ENCODE measurements around the gene ONECUT3.

ONECUT3 gene

DNA sequence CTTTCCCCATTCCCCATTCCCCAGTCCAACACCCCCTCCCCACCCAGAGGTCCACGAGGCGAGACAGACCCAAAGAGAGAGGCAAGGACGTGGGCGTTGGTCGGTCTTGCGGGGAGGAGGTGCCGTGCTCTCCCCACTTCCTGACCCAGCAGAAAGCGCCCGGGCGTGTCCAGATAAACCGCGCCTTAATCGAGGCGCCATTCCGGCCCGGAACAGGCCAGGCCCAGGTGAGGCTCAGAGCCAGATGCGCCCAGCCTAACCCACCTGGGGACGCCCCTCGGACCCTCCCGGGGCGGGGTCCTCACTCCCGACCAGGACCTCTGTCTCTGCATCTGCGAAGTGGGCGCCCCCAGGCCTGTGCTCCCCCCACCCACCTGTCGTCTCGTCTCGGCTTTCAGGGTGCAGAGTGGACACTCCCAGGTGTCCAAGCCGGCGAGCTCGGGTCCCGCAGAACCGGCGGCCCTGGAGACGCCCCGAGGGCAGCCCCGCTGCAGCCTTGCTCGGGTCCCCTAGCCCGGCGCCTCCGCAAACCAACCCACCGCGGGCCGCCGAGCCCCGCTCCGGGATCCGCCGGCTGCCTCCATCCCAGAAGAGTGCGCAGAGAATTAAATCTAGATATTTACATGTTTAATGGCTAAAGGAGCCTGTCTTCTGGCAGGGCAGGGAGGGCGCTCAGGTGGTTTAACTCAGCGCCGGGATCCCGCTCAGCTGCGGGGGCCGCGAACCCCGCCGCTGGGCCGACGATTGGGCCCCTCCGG is 5.0 kb upstream of the ONECUT3 start:
- H3K27ac Mint-ChIP-seq: no peak overlapping the region
- H3K9me3 Mint-ChIP-seq: no peaks in the 10 kb centered on the region
- DNase-seq (no peak), ATAC-seq (no peak)
- H3K27me3 Mint-ChIP-seq: peaks cover 49% of the 10 kb centered on the region
- H3K36me3 Mint-ChIP-seq (ENCODE audit: low read depth): no peaks in the 10 kb centered on the region
- H3K4me3 Mint-ChIP-seq: no peak overlapping the region
- peaks cover 19% of the 10 kb centered on the region for H3K4me1 Mint-ChIP-seq

DNA sequence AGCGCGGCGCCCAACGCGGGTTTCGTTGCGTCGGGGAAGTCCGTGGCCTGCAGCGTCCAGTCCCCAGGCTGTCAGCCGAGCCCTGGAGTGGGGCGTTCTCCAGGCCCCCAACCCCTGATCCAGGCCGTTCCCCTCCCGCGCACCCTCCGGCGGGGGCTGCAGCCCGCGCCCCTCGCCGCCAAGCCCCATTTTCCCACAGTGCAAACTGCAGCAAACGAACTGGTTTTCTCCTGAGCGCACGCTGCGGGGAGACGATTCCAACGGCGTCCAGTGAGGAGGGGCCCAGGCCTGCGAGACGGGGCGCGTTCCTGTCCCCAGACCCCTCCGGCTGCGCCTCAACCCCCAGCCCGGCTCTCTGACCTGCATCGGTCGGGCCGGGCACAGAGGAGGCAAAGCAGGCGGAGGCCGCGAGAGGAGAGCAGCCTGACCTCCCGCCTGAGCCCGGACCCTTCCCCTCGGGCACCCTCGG is 4.4 kb upstream of the ONECUT3 start:
- H3K27me3 Mint-ChIP-seq: peaks cover 49% of the 10 kb centered on the region
- H3K9me3 Mint-ChIP-seq: no peaks in the 10 kb centered on the region
- ATAC-seq: no peak
- H3K36me3 Mint-ChIP-seq (ENCODE audit: low read depth): no peaks in the 10 kb centered on the region
- no peak overlapping the region for H3K27ac Mint-ChIP-seq
- no peak for DNase-seq
- H3K4me1 Mint-ChIP-seq: peaks cover 19% of the 10 kb centered on the region
- H3K4me3 Mint-ChIP-seq: no peak overlapping the region

DNA sequence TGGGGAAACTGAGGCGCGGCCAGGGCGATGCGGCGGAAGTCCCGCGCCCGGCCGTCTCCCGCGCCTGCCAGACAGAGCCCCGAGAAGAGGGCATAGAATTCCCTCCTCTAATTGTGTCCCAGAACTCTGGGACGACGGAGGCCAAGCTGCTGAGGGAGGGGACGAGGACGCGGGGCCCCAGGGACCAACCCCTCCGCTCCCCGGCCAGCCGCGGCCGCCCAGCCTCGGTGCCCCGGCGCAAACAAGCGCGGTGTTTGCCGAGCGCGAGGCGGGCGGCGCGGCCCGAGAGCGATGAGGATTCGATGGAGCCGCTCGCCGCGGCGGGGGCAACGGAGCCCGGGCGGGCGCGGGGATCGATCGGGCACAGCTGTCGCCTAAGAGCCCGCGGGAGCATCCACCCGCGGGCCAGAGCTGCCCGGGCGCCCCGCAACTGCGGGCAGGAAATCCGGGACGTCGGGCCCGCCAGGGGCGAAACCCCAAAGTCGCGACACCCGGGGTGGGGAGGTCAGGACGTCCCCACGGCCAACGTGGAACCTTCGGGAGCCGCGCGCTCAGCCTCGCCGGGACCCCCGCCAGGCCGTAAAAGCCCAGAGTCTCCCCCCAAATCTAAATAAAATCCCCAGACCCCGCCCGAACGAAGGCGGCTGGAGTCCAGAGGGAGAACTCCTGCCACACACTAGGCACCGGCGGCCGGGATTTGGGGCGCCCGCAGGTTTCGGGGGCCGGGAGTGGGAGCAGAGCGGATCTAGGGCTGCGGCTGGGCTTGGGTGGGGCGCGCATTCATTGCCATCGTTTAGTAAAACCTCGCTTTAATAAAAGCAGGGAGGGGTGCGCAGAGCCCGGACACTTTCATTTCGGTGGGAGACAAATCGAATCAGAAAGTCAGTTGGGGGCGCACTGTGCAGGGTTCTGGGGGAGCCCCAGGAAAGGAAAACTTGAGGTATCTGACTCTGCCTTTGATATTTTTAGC is 3.6 kb upstream of the ONECUT3 start:
- Mint-ChIP-seq H3K27me3 (peaks cover 50% of the 10 kb centered on the region), H3K27ac (no peak overlapping the region), H3K36me3 (ENCODE audit: low read depth) (no peaks in the 10 kb centered on the region), H3K4me3 (no peak overlapping the region), H3K9me3 (no peaks in the 10 kb centered on the region), H3K4me1 (peaks cover 19% of the 10 kb centered on the region)
- ATAC-seq (no peak), DNase-seq (no peak)

DNA sequence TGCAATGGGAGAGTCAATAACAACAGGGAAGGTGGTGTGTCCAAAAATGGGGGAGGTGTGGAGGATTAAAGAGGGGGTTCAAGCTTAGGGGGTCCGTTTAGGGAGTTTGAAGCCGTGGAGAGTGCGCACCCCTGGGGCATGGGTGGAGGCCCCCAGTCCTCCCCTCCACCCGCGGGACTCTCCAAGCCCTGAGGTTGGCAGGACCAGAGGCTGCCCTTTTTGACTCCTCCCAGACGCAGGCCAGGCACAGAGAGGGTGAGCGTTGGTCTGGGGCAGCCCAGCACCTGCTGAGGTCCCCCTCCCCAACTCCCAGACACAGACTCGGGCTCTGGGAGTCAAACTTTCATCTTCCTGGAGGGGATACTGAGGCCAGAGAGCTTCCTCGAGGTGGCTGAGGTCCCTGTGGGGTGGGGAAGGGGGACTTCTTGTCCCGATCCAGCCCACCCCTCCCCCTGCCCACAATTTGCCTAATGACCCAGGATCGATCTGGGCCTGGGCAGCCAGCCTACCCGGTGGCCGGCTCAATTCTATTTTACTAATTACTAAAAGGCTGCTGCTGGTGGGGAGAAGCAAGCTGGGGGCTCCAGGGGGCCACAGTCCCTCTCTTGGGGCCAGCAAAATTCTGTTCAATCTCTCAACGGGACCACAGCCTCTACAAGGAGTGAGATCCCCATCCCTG is 2.8 kb upstream of the ONECUT3 start:
- ATAC-seq: no peak
- Mint-ChIP-seq H3K9me3 (no peaks in the 10 kb centered on the region), H3K36me3 (ENCODE audit: low read depth) (peaks cover under 1% of the 10 kb centered on the region), H3K27ac (no peak overlapping the region), H3K27me3 (peaks cover 48% of the 10 kb centered on the region), H3K4me3 (no peak overlapping the region), H3K4me1 (peaks cover 20% of the 10 kb centered on the region)
- DNase-seq: no peak

DNA sequence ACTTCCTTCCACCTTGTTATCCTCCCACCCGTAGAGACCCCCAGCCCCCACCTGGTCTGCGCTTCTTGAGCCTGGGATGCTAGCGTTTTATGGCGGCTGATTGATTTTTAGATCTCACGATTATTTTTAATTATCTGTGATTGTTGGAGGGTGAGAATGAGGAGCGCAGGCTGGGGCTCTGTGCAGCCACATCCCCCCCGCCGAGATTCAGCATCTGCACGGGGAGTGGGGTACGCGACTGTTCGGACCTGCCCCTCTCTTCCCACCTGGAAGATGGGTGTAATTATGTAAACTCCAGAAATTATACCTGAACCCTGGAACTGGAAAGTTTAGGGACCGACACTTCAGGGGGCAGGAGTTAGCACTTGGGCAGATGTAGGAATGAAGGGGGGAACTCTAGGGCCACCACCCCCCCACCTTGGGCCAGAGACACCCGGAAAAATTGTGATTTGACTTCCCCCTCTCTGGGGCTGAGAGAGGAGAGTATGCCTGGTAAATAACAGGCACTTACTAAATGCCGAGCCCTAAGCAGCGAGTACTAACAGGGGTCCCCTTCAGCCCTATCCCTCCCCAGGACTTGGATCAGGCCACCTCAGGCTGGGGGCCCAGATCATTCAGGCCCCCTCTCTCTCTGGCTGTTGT is 1.8 kb upstream of the ONECUT3 start:
- Mint-ChIP-seq H3K27ac (no peak overlapping the region), H3K9me3 (no peaks in the 10 kb centered on the region), H3K36me3 (ENCODE audit: low read depth) (peaks cover 2% of the 10 kb centered on the region), H3K27me3 (peaks cover 52% of the 10 kb centered on the region), H3K4me3 (no peak overlapping the region), H3K4me1 (peaks cover 21% of the 10 kb centered on the region)
- DNase-seq: no peak
- no peak for ATAC-seq

DNA sequence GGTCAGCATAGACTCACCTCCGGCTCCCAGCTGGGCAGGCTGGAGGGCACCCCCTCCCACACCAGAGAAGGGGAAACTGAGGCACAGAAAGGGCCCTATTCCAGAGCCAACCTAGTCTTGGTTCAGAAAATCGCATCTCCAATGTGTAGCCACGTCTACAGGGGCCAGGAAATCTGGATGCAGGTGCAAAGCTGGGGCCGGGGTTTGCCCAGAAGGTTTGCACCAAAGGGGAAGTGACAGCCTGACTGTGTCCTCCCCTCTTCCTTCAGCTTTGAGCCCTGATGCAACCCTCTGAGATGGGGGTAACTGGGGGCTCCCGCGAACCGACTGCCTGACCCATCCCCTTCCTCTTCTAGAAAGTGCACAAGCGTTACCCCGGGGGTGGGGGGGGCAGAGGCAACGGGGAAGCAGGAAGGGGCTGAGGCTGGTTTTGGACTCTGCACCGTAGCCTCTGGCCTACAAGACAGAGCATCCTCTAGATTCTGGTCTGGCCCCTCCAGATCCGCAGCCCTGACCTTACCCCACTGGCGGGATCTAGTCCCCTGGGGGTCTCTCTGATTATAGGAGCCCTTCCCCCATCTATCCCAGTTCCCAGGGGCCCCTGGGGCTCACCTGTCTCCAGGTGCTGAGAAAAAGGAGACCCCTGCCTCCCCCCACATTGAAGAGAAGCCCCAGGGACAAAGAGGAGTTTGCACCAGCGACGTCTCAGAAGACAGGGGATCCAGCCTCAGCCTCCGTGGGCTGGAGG is 1.1 kb upstream of the ONECUT3 start:
- Mint-ChIP-seq H3K27ac (no peak overlapping the region), H3K4me1 (peaks cover 21% of the 10 kb centered on the region), H3K4me3 (no peak overlapping the region), H3K27me3 (peaks cover 54% of the 10 kb centered on the region), H3K36me3 (ENCODE audit: low read depth) (peaks cover 2% of the 10 kb centered on the region), H3K9me3 (no peaks in the 10 kb centered on the region)
- ATAC-seq: no peak
- DNase-seq: no peak

DNA sequence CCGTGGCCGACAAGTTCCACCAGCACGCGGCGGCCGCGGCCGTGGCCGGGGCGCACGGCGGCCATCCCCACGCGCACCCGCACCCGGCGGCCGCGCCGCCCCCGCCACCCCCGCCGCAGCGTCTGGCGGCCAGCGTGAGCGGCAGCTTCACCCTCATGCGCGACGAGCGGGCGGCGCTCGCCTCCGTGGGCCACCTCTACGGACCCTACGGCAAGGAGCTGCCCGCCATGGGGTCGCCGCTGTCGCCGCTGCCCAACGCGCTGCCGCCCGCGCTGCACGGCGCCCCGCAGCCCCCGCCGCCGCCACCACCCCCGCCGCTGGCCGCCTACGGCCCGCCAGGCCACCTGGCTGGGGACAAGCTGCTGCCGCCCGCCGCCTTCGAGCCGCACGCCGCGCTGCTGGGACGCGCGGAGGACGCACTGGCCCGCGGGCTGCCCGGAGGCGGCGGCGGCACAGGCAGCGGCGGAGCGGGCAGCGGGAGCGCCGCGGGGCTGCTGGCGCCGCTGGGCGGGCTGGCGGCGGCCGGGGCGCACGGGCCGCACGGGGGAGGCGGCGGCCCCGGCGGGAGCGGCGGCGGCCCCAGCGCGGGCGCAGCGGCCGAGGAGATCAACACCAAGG is 821 bp downstream of the ONECUT3 start:
- Mint-ChIP-seq H3K36me3 (ENCODE audit: low read depth) (peaks cover 2% of the 10 kb centered on the region), H3K4me1 (peaks cover 12% of the 10 kb centered on the region), H3K4me3 (no peak overlapping the region), H3K27me3 (peaks cover 60% of the 10 kb centered on the region), H3K27ac (no peak overlapping the region), H3K9me3 (no peaks in the 10 kb centered on the region)
- ATAC-seq (no peak), DNase-seq (no peak)

DNA sequence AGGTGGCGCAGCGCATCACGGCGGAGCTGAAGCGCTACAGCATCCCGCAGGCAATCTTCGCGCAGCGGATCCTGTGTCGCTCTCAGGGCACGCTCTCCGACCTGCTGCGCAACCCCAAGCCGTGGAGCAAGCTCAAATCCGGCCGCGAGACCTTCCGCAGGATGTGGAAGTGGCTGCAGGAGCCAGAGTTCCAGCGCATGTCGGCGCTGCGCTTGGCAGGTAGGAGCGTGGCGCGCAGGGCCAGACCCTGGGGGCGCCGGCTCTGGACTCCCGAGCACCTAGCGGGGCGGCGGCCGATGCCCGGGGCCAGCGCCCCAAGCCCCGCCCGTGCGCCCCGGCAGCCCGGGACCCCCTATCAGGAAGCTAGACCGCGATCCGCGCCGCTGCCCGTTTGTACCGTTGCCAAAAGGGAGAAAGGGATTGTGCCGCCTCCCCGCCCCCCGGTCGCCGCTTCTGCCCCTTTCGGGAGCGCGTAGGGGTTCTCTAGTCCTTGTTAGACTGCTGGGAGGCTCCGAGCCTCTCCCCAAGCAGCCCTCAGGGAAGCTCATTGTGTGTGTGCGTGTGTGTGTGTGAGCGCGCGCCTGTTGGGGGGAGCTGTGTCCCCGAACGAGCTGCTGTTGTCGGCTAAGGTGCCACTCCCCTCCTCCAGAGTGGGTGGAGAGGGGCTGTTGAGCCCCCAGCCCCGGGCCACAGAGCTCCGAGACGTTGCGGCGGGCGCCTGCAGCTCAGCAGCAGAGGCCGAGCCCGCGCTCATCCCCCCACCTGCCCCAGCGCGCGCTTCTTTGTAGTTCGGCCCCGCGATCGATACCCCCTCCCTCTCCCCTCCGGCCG is 1.5 kb downstream of the ONECUT3 start:
- no peak overlapping the region for H3K27ac Mint-ChIP-seq
- H3K9me3 Mint-ChIP-seq: no peaks in the 10 kb centered on the region
- peaks cover 12% of the 10 kb centered on the region for H3K4me1 Mint-ChIP-seq
- DNase-seq (no peak), ATAC-seq (no peak)
- peaks cover 2% of the 10 kb centered on the region for H3K36me3 Mint-ChIP-seq (ENCODE audit: low read depth)
- no peak overlapping the region for H3K4me3 Mint-ChIP-seq
- peaks cover 66% of the 10 kb centered on the region for H3K27me3 Mint-ChIP-seq

DNA sequence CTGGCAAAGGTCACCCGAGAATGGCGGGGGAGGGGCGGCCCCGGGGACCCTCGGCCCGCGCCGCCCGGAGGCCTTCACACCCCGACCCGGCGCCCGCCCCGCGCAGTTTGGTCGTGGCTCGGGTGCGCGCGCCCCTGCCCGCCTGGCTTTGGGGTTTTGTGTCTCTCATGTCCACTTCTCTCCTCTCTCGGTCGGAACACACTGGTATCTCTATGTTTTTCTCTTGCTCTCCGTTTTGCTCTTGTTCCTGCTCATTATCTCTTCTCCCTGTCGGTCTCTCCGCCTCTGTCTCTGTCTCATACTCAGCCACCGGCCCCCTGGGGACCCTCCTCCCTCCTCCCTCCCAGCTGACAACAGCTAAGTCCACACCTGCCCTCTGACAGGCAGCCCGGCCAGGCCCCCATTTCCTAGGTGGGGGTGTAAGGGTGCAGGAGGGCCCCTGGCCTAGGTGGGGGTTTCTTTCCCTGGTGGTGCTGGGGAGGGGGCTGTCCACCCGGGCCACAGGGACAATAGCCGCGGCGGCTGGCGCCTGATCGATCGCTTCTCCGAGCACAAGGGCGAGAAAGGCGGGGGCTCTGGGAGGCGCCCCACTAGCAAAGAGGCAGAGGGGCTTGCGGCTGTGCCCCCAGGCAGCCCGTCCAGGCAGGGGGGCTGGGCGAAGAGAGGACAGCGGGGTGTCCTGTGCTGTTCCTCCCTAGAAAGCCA is 2.3 kb downstream of the ONECUT3 start:
- no peak for ATAC-seq
- no peak overlapping the region for H3K4me3 Mint-ChIP-seq
- no peak overlapping the region for H3K27ac Mint-ChIP-seq
- peaks cover 6% of the 10 kb centered on the region for H3K4me1 Mint-ChIP-seq
- H3K27me3 Mint-ChIP-seq: peaks cover 63% of the 10 kb centered on the region
- H3K36me3 Mint-ChIP-seq (ENCODE audit: low read depth): peaks cover 2% of the 10 kb centered on the region
- H3K9me3 Mint-ChIP-seq: no peaks in the 10 kb centered on the region
- no peak for DNase-seq

DNA sequence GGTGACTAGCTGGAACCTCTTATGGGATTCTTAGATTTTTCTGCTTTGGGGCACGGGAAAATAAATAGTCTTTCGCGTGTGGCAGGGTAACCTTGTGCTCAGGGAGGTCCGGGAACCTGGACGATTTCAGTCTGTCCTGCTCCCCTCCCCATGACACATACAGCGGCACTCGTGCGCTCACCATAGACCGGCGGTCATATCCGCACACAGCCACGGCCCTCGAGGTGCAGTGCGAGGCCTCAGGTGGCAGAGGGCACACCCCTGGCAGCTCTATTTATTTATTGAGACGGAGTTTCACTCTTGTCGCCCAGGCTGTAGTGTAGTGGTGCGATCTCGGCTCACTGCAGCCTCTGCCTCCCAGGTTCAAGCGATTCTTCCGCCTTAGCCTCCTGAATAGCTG is 3.0 kb downstream of the ONECUT3 start:
- Mint-ChIP-seq H3K4me1 (peaks cover 6% of the 10 kb centered on the region), H3K27me3 (peaks cover 63% of the 10 kb centered on the region), H3K4me3 (no peak overlapping the region), H3K9me3 (no peaks in the 10 kb centered on the region), H3K36me3 (ENCODE audit: low read depth) (peaks cover 2% of the 10 kb centered on the region), H3K27ac (no peak overlapping the region)
- no peak for DNase-seq
- ATAC-seq: no peak

DNA sequence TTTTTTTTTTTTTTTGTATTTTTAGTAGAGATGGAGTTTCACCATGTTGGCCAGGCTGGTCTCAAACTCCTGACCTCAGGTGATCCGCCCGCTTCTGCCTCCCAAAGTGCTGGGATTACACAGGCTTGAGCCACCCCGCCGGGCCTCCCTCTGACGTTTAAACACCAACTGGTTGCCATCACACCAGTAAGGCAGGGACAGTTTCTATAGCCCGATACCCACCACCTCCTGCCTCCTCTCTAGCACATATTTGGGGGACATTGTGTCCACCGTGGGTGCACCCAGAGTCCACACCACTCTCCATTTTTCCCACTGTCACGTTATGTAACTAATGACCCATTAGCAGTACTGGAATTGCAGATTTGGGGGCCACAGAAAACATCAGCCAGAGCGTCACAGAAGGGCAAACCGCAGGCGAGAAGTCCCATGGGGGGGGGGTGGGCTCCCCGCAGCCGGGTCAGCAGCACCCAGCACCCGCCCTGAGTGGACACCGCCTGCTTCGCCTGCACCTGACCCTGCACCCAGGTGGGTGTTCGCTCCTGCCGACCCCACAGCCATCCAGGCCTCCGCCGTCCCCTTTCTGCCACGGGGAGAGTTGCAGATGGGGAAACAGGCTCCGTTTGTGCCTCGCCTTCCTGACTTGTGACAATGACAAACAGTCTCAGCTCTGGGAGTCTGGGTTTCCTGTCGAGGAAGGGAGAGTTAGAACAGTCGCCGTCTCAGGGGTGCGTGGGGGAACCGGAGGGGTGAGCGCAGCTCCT is 3.6 kb downstream of the ONECUT3 start:
- Mint-ChIP-seq H3K4me1 (peaks cover 6% of the 10 kb centered on the region), H3K4me3 (no peak overlapping the region), H3K27me3 (peaks cover 63% of the 10 kb centered on the region), H3K36me3 (ENCODE audit: low read depth) (peaks cover 2% of the 10 kb centered on the region), H3K27ac (peak overlapping the region; percentile 22), H3K9me3 (no peaks in the 10 kb centered on the region)
- no peak for ATAC-seq
- no peak for DNase-seq

All from activated naive CD8-positive, alpha-beta T cell treated with anti-CD3 and anti-CD28 coated beads, Interleukin-2, amount 50 U/mL, for 24 hours (primary cell).